IMR-90 (cell line): Measurements from ENCODE around the gene CSNK2A3. TPM values are rescaled to one million over a fixed set of nuclear protein-coding genes. Genes with fewer than 3 reads are reported as not detected.

Experiments used
- ATAC-seq: fragments of 200-7000 bp; cut with Tn5 transposase; 2 replicates; pipeline ENCODE4 v1.9.1; 2020; ENCODE audit warnings: low read depth, mild to moderate bottlenecking, moderate library complexity
- BruUV-seq: library from RNA; stranded (reverse); fragments of 400-500 nt; replicated peaks from 2 replicates; lab custom pipeline; 2021; lab: Mats Ljungman, UMichigan
- CTCF ChIA-PET: fragments of 300-600 bp; formaldehyde crosslinking; extraction: SDS; loops from one replicate; lab custom pipeline; 2021; ENCODE audit warnings: antibody characterized with exemption; lab: Yijun Ruan, JAX
- POLR2A ChIA-PET: fragments of 300-600 bp; sonication (Branson Sonifier 250); formaldehyde crosslinking; loops from one replicate; lab custom pipeline; 2022; ENCODE audit warnings: antibody characterized with exemption; ENCODE audit not compliant: unreplicated experiment; lab: Charles Lee
- DNase-seq: peaks from one replicate; pipeline ENCODE4 v3.0.0; 2013
- H2AFZ ChIP-seq: replicated peaks from 2 replicates; pipeline ENCODE3; 2013; ENCODE audit warnings: low read length, mild to moderate bottlenecking; ENCODE audit not compliant: poor library complexity
- H2AK5ac ChIP-seq: 2 replicates; pipeline ENCODE4 v1.6.1; 2013; ENCODE audit warnings: low read depth, low read length, inconsistent platforms
- H2AK9ac ChIP-seq: replicated peaks from 2 replicates; pipeline ENCODE3; 2013; ENCODE audit warnings: mild to moderate bottlenecking, low read depth, low read length, moderate library complexity; ENCODE audit not compliant: poor library complexity
- H2BK120ac ChIP-seq: 2 replicates; pipeline ENCODE4 v1.6.1; 2013; ENCODE audit warnings: low read depth, low read length, inconsistent platforms
- H2BK15ac ChIP-seq: 3 replicates; pipeline ENCODE4 v1.6.1; 2013; ENCODE audit warnings: low read depth, low read length, inconsistent platforms
- H2BK20ac ChIP-seq: 2 replicates; pipeline ENCODE4 v1.6.1; 2013; ENCODE audit warnings: low read depth, mild to moderate bottlenecking, inconsistent platforms, low read length, moderate library complexity
- H2BK5ac ChIP-seq: 2 replicates; pipeline ENCODE4 v1.6.1; 2013; ENCODE audit warnings: mild to moderate bottlenecking, low read depth, low read length, inconsistent platforms; ENCODE audit not compliant: poor library complexity, severe bottlenecking
- H3K14ac ChIP-seq: replicated peaks from 2 replicates; pipeline ENCODE4 v1.6.1; 2013; ENCODE audit warnings: low read depth, low read length, inconsistent platforms
- H3K18ac ChIP-seq: 2 replicates; pipeline ENCODE4 v1.6.1; 2013; ENCODE audit warnings: low read depth, low read length, control low read depth
- H3K23ac ChIP-seq: 2 replicates; pipeline ENCODE4 v1.6.1; 2013; ENCODE audit warnings: low read depth, low read length, inconsistent platforms
- H3K27ac ChIP-seq: 2 replicates; pipeline ENCODE4 v1.5.1; 2013; ENCODE audit warnings: mild to moderate bottlenecking, control low read depth, low read length; ENCODE audit not compliant: insufficient read depth
- H3K27me3 ChIP-seq: 2 replicates; pipeline ENCODE4 v1.6.1; 2013; ENCODE audit warnings: low read length; ENCODE audit not compliant: control insufficient read depth, insufficient read depth
- H3K36me3 ChIP-seq: 2 replicates; pipeline ENCODE4 v1.6.1; 2013; ENCODE audit warnings: low read length, mixed read lengths; ENCODE audit not compliant: control insufficient read depth, insufficient read depth
- H3K4ac ChIP-seq: 2 replicates; pipeline ENCODE4 v1.6.1; 2013; ENCODE audit warnings: low read depth, low read length, inconsistent platforms
- H3K4me1 ChIP-seq: 2 replicates; pipeline ENCODE4 v1.6.1; 2013; ENCODE audit warnings: low read length, mixed read lengths; ENCODE audit not compliant: control insufficient read depth, insufficient read depth
- H3K4me2 ChIP-seq: 2 replicates; pipeline ENCODE4 v1.6.1; 2013; ENCODE audit warnings: low read depth, mild to moderate bottlenecking, control low read depth, low read length, moderate library complexity
- H3K4me3 ChIP-seq: 2 replicates; pipeline ENCODE4 v1.5.1; 2013; ENCODE audit warnings: low read depth, mild to moderate bottlenecking, control low read depth, low read length, moderate library complexity; ENCODE audit not compliant: insufficient read depth
- H3K56ac ChIP-seq: 2 replicates; pipeline ENCODE4 v1.6.1; 2013; ENCODE audit warnings: low read length, inconsistent platforms; ENCODE audit not compliant: insufficient read depth; ENCODE audit errors: extremely low read depth
- H3K79me1 ChIP-seq, 2 experiments: 2 replicates each; pipeline ENCODE4 v1.6.1; 2013; ENCODE audit warnings: low read length in 2 of 2, inconsistent platforms in 1 of 2, low read depth in 1 of 2
- H3K9ac ChIP-seq: 2 replicates; pipeline ENCODE4 v1.6.1; 2013; ENCODE audit warnings: low read depth, low read length, control low read depth
- H3K9me1 ChIP-seq: 2 replicates; pipeline ENCODE4 v1.6.1; 2013; ENCODE audit warnings: low read length, inconsistent platforms; ENCODE audit not compliant: insufficient read depth
- H3K9me3 ChIP-seq: 2 replicates; pipeline ENCODE4 v1.6.1; 2013; ENCODE audit warnings: low read length; ENCODE audit not compliant: control insufficient read depth, insufficient read depth
- H4K20me1 ChIP-seq: 2 replicates; pipeline ENCODE4 v1.6.1; 2013; ENCODE audit warnings: low read length, inconsistent platforms; ENCODE audit not compliant: insufficient read depth
- H4K5ac ChIP-seq: 2 replicates; pipeline ENCODE4 v1.6.1; 2013; ENCODE audit warnings: mild to moderate bottlenecking, low read depth, low read length, control low read depth
- H4K8ac ChIP-seq, 2 experiments: 2 replicates each; pipeline ENCODE4 v1.6.1; 2013; ENCODE audit warnings: low read depth in 2 of 2, low read length in 2 of 2, control low read depth in 1 of 2, inconsistent platforms in 1 of 2
- H4K91ac ChIP-seq: 2 replicates; pipeline ENCODE4 v1.6.1; 2013; ENCODE audit warnings: low read depth, low read length, inconsistent platforms; ENCODE audit not compliant: insufficient read depth
- BHLHE40 ChIP-seq: fragments of 150-350 bp; IDR thresholded peaks from 2 replicates; pipeline ENCODE4 v1.6.1; 2016; ENCODE audit warnings: mild to moderate bottlenecking, low read depth, low read length
- CEBPB ChIP-seq: IDR thresholded peaks from 2 replicates; pipeline ENCODE4 v1.6.1; 2012; ENCODE audit warnings: low read depth, low read length, improper control_type of control experiment
- FOS ChIP-seq: fragments of 150-350 bp; IDR thresholded peaks from 2 replicates; pipeline ENCODE4 v1.6.1; 2016; ENCODE audit warnings: low read depth, low read length
- MAFK ChIP-seq: IDR thresholded peaks from 2 replicates; pipeline ENCODE4 v1.6.1; 2012; ENCODE audit warnings: low read depth, low read length, improper control_type of control experiment
- NFE2L2 ChIP-seq: fragments of 150-350 bp; IDR thresholded peaks from 2 replicates; pipeline ENCODE4 v1.6.1; 2016; ENCODE audit warnings: low read depth, mild to moderate bottlenecking, low read length
- RAD21 ChIP-seq: IDR thresholded peaks from 2 replicates; pipeline ENCODE4 v1.6.1; 2012; ENCODE audit warnings: low read length, improper control_type of control experiment
- RCOR1 ChIP-seq: IDR thresholded peaks from 2 replicates; pipeline ENCODE4 v1.6.1; 2012; ENCODE audit warnings: mild to moderate bottlenecking, low read length, improper control_type of control experiment; ENCODE audit not compliant: insufficient replicate concordance
- SMC3 ChIP-seq: fragments of 150-350 bp; IDR thresholded peaks from 2 replicates; pipeline ENCODE4 v1.6.1; 2016; ENCODE audit warnings: low read depth, mild to moderate bottlenecking, antibody characterized with exemption, low read length, moderate library complexity
- WGBS, 2 experiments: methylation state at CpG; one replicate each; pipeline versions ENCODE4 v1.1.5 to v1.1.7; 2013; ENCODE audit warnings: missing lambda C conversion rate in 2 of 2; ENCODE audit not compliant: insufficient read length in 1 of 2; ENCODE audit errors: extremely low coverage in 2 of 2; 5-methylcytosine and 5-hydroxymethylcytosine counted together
- dilution Hi-C: fragments of 300-500 bp; cut with HindIII; formaldehyde crosslinking; loops from one replicate; pipeline ENCODE4 v1.14.3; 2018; ENCODE audit warnings: low sequenced_read_pairs; ENCODE audit not compliant: unreplicated experiment
- in situ Hi-C: fragments of 300-500 bp; cut with MboI; formaldehyde crosslinking; loops from 3 replicates; pipeline ENCODE4 v1.14.3; 2019; ENCODE audit warnings: low sequenced_read_pairs, inconsistent platforms, mixed read lengths
- intact Hi-C: fragments of 100-400 bp; cut with micrococcal nuclease; formaldehyde crosslinking; loops from 2 replicates; pipeline ENCODE4 v1.10.0; 2022
- polyA plus RNA-seq, 3 experiments: library from polyadenylated mRNA; depleted of rRNA; stranded (reverse); fragments of >200 nt; gene quantifications; 2 replicates each; pipeline ENCODE4 v1.2.3, GENCODE V29; 2012; ENCODE audit warnings: low replicate concordance in 1 of 3
- total RNA-seq: library from RNA; depleted of rRNA; stranded (reverse); fragments of >200 nt; gene quantifications from 2 replicates; pipeline ENCODE4 v1.2.3, GENCODE V29; 2012
- TF ChIP-seq, protein P1 (sequence below): fragments of 150-350 bp; IDR thresholded peaks from 2 replicates; pipeline ENCODE4 v1.6.1; 2017; ENCODE audit warnings: mild to moderate bottlenecking, antibody characterized with exemption, low read length, low read depth
- TF ChIP-seq, protein P2 (sequence below): fragments of 150-350 bp; IDR thresholded peaks from 2 replicates; pipeline ENCODE4 v1.6.1; 2016; ENCODE audit warnings: low read depth, mild to moderate bottlenecking, low read length, moderate library complexity, borderline replicate concordance

Gene CSNK2A3
- total and polyA plus RNA-seq, 2 of the 4 experiments (the other 2 are of a cell fraction): 1.2 to 3.2 TPM

DNA sequence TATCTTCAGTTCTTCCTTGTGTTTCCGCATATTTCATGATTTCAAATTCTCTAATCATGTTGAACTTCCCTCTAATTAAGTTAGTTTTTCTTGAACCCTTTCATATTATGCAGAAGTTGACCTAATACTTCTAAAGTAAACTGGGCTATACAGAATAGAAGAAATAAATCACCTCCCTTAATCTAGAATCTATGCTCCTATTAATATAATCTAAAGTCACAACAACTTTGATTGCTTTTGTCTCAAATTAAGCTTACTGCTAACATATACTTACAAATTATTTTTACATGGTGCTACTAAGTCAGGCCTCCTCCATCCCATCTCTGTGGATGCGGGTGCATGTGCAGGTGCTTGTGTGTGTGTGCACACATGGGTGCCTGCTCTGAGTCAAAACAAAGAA is 27.3 kb upstream of the CSNK2A3 start:
- no peak overlapping the region for H4K91ac ChIP-seq
- no peaks in the 10 kb centered on the region for H3K9me1 ChIP-seq
- H2BK120ac ChIP-seq: no peak overlapping the region
- intact Hi-C loops: no loop called here
- no peak overlapping the region for H4K5ac ChIP-seq
- ChIA-PET CTCF (no interaction called here), POLR2A (no interaction called here)
- no peak overlapping the region for H3K14ac ChIP-seq
- TF ChIP-seq, protein P1, sequence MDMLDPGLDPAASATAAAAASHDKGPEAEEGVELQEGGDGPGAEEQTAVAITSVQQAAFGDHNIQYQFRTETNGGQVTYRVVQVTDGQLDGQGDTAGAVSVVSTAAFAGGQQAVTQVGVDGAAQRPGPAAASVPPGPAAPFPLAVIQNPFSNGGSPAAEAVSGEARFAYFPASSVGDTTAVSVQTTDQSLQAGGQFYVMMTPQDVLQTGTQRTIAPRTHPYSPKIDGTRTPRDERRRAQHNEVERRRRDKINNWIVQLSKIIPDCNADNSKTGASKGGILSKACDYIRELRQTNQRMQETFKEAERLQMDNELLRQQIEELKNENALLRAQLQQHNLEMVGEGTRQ: no peak
- TF ChIP-seq NFE2L2: no peak
- TF ChIP-seq, protein P2, sequence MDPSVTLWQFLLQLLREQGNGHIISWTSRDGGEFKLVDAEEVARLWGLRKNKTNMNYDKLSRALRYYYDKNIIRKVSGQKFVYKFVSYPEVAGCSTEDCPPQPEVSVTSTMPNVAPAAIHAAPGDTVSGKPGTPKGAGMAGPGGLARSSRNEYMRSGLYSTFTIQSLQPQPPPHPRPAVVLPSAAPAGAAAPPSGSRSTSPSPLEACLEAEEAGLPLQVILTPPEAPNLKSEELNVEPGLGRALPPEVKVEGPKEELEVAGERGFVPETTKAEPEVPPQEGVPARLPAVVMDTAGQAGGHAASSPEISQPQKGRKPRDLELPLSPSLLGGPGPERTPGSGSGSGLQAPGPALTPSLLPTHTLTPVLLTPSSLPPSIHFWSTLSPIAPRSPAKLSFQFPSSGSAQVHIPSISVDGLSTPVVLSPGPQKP: no peak
- no peak for TF ChIP-seq SMC3
- TF ChIP-seq CEBPB: no peak
- no peak for TF ChIP-seq FOS
- TF ChIP-seq RAD21: no peak
- no peak for TF ChIP-seq RCOR1
- TF ChIP-seq MAFK: no peak
- TF ChIP-seq BHLHE40: no peak
- no peak overlapping the region for H2BK15ac ChIP-seq
- no peaks in the 10 kb centered on the region for H3K36me3 ChIP-seq
- dilution Hi-C loops: no loop called here
- no peak overlapping the region for H3K27ac ChIP-seq
- no peak overlapping the region for H3K4ac ChIP-seq
- H3K4me2 ChIP-seq: no peak overlapping the region
- H4K8ac ChIP-seq: no peak overlapping the region
- H2AFZ ChIP-seq: no peak overlapping the region
- no peaks in the 10 kb centered on the region for H3K9me3 ChIP-seq
- WGBS, 2 experiments: no CpG with 5 or more reads among the region's 2 CpGs
- H2BK5ac ChIP-seq: no peak overlapping the region
- H3K18ac ChIP-seq: no peak overlapping the region
- H3K56ac ChIP-seq: no peak overlapping the region
- H3K23ac ChIP-seq: no peak overlapping the region
- ATAC-seq (no peak), DNase-seq (no peak)
- no peaks in the 10 kb centered on the region for H4K20me1 ChIP-seq
- no TSS peak for BruUV-seq
- H3K27me3 ChIP-seq: no peaks in the 10 kb centered on the region; the same call in 1 of the 2 replicates
- H3K4me1 ChIP-seq: no peaks in the 10 kb centered on the region
- no peaks in the 10 kb centered on the region; a peak in 1 of 4 replicates for H3K79me1 ChIP-seq
- H2AK5ac ChIP-seq: no peak overlapping the region
- no peak overlapping the region for H3K4me3 ChIP-seq
- no peak overlapping the region for H3K9ac ChIP-seq
- H2AK9ac ChIP-seq: no peak overlapping the region
- H2BK20ac ChIP-seq: no peak overlapping the region
- in situ Hi-C loops: no loop called here
